ENCODE data around the gene MFSD1. TPM values are rescaled to one million over a fixed set of nuclear protein-coding genes. Genes with fewer than 3 reads are reported as not detected.

The MFSD1 gene, protein sequence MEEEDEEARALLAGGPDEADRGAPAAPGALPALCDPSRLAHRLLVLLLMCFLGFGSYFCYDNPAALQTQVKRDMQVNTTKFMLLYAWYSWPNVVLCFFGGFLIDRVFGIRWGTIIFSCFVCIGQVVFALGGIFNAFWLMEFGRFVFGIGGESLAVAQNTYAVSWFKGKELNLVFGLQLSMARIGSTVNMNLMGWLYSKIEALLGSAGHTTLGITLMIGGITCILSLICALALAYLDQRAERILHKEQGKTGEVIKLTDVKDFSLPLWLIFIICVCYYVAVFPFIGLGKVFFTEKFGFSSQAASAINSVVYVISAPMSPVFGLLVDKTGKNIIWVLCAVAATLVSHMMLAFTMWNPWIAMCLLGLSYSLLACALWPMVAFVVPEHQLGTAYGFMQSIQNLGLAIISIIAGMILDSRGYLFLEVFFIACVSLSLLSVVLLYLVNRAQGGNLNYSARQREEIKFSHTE
- 41.1 to 45.9 TPM (median 42.6 TPM) in 5 replicates for total RNA-seq (2022; extraction: Qiagen RNA extraction)

DNA sequence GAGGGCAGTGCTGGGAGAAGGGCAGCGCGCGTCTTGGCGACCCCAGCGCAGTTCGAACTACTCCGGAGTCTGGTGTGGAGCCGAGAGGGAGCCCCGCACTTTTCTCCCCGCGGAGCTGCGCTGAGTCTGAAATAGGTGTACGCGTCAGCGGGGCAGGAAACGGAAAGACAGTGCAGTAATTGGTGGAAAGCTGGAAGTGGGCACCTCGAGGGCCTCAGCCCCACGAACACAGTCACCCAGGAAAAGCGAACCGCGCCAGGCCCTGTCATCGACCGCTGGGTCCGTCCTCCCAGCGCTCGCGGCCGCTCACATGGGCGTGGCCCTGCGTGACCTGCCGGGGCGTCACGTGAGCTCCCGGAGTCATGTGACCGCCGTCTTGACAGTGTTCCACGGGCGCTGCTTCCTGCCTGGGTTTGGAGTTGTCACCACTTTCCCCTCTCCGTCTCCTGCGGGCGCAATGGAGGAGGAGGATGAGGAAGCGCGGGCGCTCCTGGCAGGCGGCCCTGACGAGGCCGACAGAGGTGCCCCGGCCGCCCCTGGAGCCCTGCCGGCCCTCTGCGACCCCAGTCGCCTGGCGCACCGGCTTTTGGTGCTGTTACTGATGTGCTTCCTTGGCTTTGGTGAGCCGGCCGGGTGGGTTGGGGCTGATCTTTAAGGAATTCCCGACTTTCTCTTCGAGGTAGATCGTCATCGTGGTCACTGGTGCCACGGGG, at the start of gene MFSD1:
TSS of gene MFSD1 (plus strand) at position 359 of the 713 bp plus-strand sequence. CDS start at position 458, 99 bp downstream.

Other genes starting within 250 kb of the MFSD1 start
- gene MLF1, start 230.9 kb upstream of the MFSD1 start, total RNA-seq (2022; extraction: Qiagen RNA extraction), result 20.9 to 26.0 TPM (median 22.9 TPM) in 5 replicates
- 36.4 to 64.0 TPM (median 36.9 TPM) in 5 replicates for gene GFM1, start 157.5 kb upstream of the MFSD1 start, total RNA-seq (2022; extraction: Qiagen RNA extraction)
- gene LXN, start 129.4 kb upstream of the MFSD1 start, total RNA-seq (2022; extraction: Qiagen RNA extraction), result 46.3 to 63.8 TPM (median 47.8 TPM) in 5 replicates
- 8.0 to 11.8 TPM (median 9.8 TPM) in 5 replicates for gene RARRES1, start 69.6 kb upstream of the MFSD1 start, total RNA-seq (2022; extraction: Qiagen RNA extraction)